Measurements from ENCODE around the gene TUBGCP3.

DNA sequence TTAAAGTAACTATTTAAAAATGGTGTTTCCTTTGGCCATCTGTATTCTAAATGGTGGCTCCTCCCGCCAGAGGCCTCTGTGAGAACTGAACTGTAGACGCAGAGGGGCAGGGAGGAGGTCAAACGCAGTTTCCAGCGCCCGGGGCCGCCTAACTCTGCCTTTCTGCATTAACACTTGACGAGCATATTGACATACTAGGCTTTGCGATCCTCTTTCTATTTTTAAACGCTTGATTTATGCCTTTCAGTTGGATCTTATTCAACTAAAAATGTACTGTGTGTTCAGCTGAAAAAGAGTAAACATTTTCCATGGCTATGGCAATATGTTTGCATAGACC lies 137.1 kb downstream of the TUBGCP3 start:
- TF ChIP-seq, protein P1, sequence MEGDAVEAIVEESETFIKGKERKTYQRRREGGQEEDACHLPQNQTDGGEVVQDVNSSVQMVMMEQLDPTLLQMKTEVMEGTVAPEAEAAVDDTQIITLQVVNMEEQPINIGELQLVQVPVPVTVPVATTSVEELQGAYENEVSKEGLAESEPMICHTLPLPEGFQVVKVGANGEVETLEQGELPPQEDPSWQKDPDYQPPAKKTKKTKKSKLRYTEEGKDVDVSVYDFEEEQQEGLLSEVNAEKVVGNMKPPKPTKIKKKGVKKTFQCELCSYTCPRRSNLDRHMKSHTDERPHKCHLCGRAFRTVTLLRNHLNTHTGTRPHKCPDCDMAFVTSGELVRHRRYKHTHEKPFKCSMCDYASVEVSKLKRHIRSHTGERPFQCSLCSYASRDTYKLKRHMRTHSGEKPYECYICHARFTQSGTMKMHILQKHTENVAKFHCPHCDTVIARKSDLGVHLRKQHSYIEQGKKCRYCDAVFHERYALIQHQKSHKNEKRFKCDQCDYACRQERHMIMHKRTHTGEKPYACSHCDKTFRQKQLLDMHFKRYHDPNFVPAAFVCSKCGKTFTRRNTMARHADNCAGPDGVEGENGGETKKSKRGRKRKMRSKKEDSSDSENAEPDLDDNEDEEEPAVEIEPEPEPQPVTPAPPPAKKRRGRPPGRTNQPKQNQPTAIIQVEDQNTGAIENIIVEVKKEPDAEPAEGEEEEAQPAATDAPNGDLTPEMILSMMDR (IDR thresholded peaks at IDR 0.05), result no peak
- no peak for TF ChIP-seq POLR2A (IDR thresholded peaks at IDR 0.05)

All from tibial nerve (tissue), 3 donors.